ENCODE measurements around the gene RPRML. TPM values are rescaled to one million over a fixed set of nuclear protein-coding genes. Genes with fewer than 3 reads are reported as not detected.
A peak's percentile ranks its signal among the peaks of the same experiment; 100 is the strongest.

The RPRML gene
- total and polyA plus RNA-seq, 2 experiments from 2014 or later: not detected

- peak overlapping the region; percentile 67 for H2AFZ ChIP-seq
- no peaks in the 10 kb centered on the region for H4K20me1 ChIP-seq (ENCODE audit: insufficient read depth)
- in situ Hi-C loops (cut with MboI): no loop called here
- WGBS, 2 experiments (ENCODE audit: low coverage in 1 of 2, low lambda C conversion rate in 2 of 2, missing lambda C conversion rate in 2 of 2): 1 to 2% methylated on average over 41 to 79 of the region's 83 CpGs
- no peaks in the 10 kb centered on the region for H3F3A ChIP-seq (ENCODE audit: insufficient read depth)
- peak overlapping the region; percentile 62 for H3K4me3 ChIP-seq
- peak overlapping the region; percentile 68 for H3K4me2 ChIP-seq (ENCODE audit: unreplicated experiment)
- no peak overlapping the region for H3K9ac ChIP-seq
- H3K9me2 ChIP-seq (ENCODE audit: insufficient read depth): no peaks in the 10 kb centered on the region
- no peak for TF ChIP-seq EZH2 (IDR thresholded peaks at IDR 0.05; ENCODE audit: insufficient read depth, poor library complexity, severe bottlenecking)
- 0 out of 2 replicates have a peak, but pooled peaks have one; percentile 44 for TF ChIP-seq EZH2phosphoT487 (IDR thresholded peaks at IDR 0.05; ENCODE audit: insufficient read depth, low read depth)
- no peaks in the 10 kb centered on the region for H3K9me3 ChIP-seq (ENCODE audit: low read depth)
- peak; percentile 31 for DNase-seq
- no peak overlapping the region for H3K27ac ChIP-seq
- H3K4me1 ChIP-seq (ENCODE audit: insufficient read depth): no peaks in the 10 kb centered on the region
- H3K27me3 ChIP-seq (replicated peaks; ENCODE audit: insufficient read depth): peaks cover 34% of the 10 kb centered on the region
- no peaks in the 10 kb centered on the region for H3K36me3 ChIP-seq (ENCODE audit: low read depth)
- H3K79me2 ChIP-seq (ENCODE audit: insufficient read depth): no peaks in the 10 kb centered on the region
Measured at GRCh38 chr17:46978489-46979146, 435 bp downstream of the RPRML start.

GRCh38 chr17:46977750-46978488 lies 1.1 kb downstream of the RPRML start:
- Histone ChIP-seq H3K79me2 (ENCODE audit: insufficient read depth) (no peaks in the 10 kb centered on the region), H3K4me1 (ENCODE audit: insufficient read depth) (no peaks in the 10 kb centered on the region), H3F3A (ENCODE audit: insufficient read depth) (no peaks in the 10 kb centered on the region), H3K9ac (no peak overlapping the region), H3K36me3 (ENCODE audit: low read depth) (no peaks in the 10 kb centered on the region), H3K27me3 (replicated peaks; ENCODE audit: insufficient read depth) (peaks cover 35% of the 10 kb centered on the region), H3K9me3 (ENCODE audit: low read depth) (no peaks in the 10 kb centered on the region), H3K4me2 (ENCODE audit: unreplicated experiment) (peak overlapping the region; percentile 68), H3K4me3 (peak overlapping the region; percentile 62), H3K9me2 (ENCODE audit: insufficient read depth) (no peaks in the 10 kb centered on the region), H4K20me1 (ENCODE audit: insufficient read depth) (no peaks in the 10 kb centered on the region), H2AFZ (peak overlapping the region; percentile 67; the same call in 1 of the 2 replicates), H3K27ac (no peak overlapping the region)
- in situ Hi-C loops (cut with MboI): no loop called here
- WGBS, 2 experiments (ENCODE audit: low coverage in 1 of 2, low lambda C conversion rate in 2 of 2, missing lambda C conversion rate in 2 of 2): 8 to 14% methylated on average over 28 to 36 of the region's 36 CpGs
- peak; percentile 12 for DNase-seq
- TF ChIP-seq EZH2 (IDR thresholded peaks at IDR 0.05; ENCODE audit: insufficient read depth, poor library complexity, severe bottlenecking) (peak; percentile 1), EZH2phosphoT487 (IDR thresholded peaks at IDR 0.05; ENCODE audit: insufficient read depth, low read depth) (no peak)

GRCh38 chr17:46977348-46977747 lies 1.7 kb downstream of the RPRML start:
- Histone ChIP-seq H3K27ac (no peak overlapping the region), H3K9ac (no peak overlapping the region), H3K4me2 (ENCODE audit: unreplicated experiment) (no peak overlapping the region), H3K4me1 (ENCODE audit: insufficient read depth) (no peaks in the 10 kb centered on the region), H2AFZ (no peak overlapping the region), H3F3A (ENCODE audit: insufficient read depth) (no peaks in the 10 kb centered on the region), H3K9me3 (ENCODE audit: low read depth) (no peaks in the 10 kb centered on the region), H3K36me3 (ENCODE audit: low read depth) (no peaks in the 10 kb centered on the region), H3K4me3 (no peak overlapping the region), H4K20me1 (ENCODE audit: insufficient read depth) (no peaks in the 10 kb centered on the region), H3K27me3 (replicated peaks; ENCODE audit: insufficient read depth) (peaks cover 41% of the 10 kb centered on the region), H3K79me2 (ENCODE audit: insufficient read depth) (no peaks in the 10 kb centered on the region), H3K9me2 (ENCODE audit: insufficient read depth) (no peaks in the 10 kb centered on the region)
- in situ Hi-C loops (cut with MboI): no loop called here
- DNase-seq: peak; percentile 34
- 60 to 66% methylated on average over 7 of the region's 7 CpGs for WGBS, 2 experiments (ENCODE audit: low coverage in 1 of 2, low lambda C conversion rate in 2 of 2, missing lambda C conversion rate in 2 of 2)
- peak; percentile 20 for TF ChIP-seq EZH2 (IDR thresholded peaks at IDR 0.05; ENCODE audit: insufficient read depth, poor library complexity, severe bottlenecking)
- TF ChIP-seq EZH2phosphoT487 (IDR thresholded peaks at IDR 0.05; ENCODE audit: insufficient read depth, low read depth): no peak

GRCh38 chr17:46976626-46977270 lies 2.3 kb downstream of the RPRML start:
- H3K27ac ChIP-seq: no peak overlapping the region
- WGBS, 2 experiments (ENCODE audit: low coverage in 1 of 2, low lambda C conversion rate in 2 of 2, missing lambda C conversion rate in 2 of 2): 69 to 72% methylated on average over 14 of the region's 14 CpGs

More at GRCh38 chr17:46976626-46977270, 2.3 kb downstream of the RPRML start:
- DNase-seq: no peak
- Histone ChIP-seq H3K9ac (no peak overlapping the region), H3K4me2 (ENCODE audit: unreplicated experiment) (no peak overlapping the region), H3K4me3 (no peak overlapping the region), H3K9me3 (ENCODE audit: low read depth) (no peaks in the 10 kb centered on the region), H3K36me3 (ENCODE audit: low read depth) (no peaks in the 10 kb centered on the region), H3K79me2 (ENCODE audit: insufficient read depth) (no peaks in the 10 kb centered on the region), H3F3A (ENCODE audit: insufficient read depth) (no peaks in the 10 kb centered on the region), H4K20me1 (ENCODE audit: insufficient read depth) (no peaks in the 10 kb centered on the region), H3K4me1 (ENCODE audit: insufficient read depth) (no peaks in the 10 kb centered on the region), H3K27me3 (replicated peaks; ENCODE audit: insufficient read depth) (peaks cover 44% of the 10 kb centered on the region), H2AFZ (no peak overlapping the region), H3K9me2 (ENCODE audit: insufficient read depth) (no peaks in the 10 kb centered on the region)
- in situ Hi-C loops (cut with MboI): no loop called here
- no peak for TF ChIP-seq EZH2 (IDR thresholded peaks at IDR 0.05; ENCODE audit: insufficient read depth, poor library complexity, severe bottlenecking)
- no peak for TF ChIP-seq EZH2phosphoT487 (IDR thresholded peaks at IDR 0.05; ENCODE audit: insufficient read depth, low read depth)
